H1 (cell line): Measurements from ENCODE around the gene IL18RAP. TPM values are rescaled to one million over a fixed set of nuclear protein-coding genes. Genes with fewer than 3 reads are reported as not detected.

Experiments
- CTCF ChIA-PET: fragments of 300-600 bp; sonication (Branson Sonifier 250); formaldehyde crosslinking; loops from one replicate; lab custom pipeline; 2021; ENCODE audit not compliant: partially characterized antibody; lab: Charles Lee
- POLR2A ChIA-PET: fragments of 300-600 bp; sonication (Branson Sonifier 250); formaldehyde crosslinking; loops from one replicate; lab custom pipeline; 2021; ENCODE audit warnings: inconsistent platforms; ENCODE audit not compliant: partially characterized antibody; lab: Charles Lee
- DNase-seq, 2 experiments: peaks; one replicate each; pipeline versions ENCODE4 v3.0.0 to v3.0.0-alpha.2; 2010 to 2022; ENCODE audit warnings: low spot score in 2 of 2, low read depth in 1 of 2, mixed read lengths in 1 of 2
- FAIRE-seq: peaks from 2 replicates; lab custom pipeline; 2011; peaks lifted over from hg19 to GRCh38; lab: Jason Lieb, UNC
- H2AFZ ChIP-seq: 2 replicates; pipeline ENCODE4 v1.8.1; 2012; ENCODE audit warnings: low read length, inconsistent platforms
- H2AK5ac ChIP-seq: 2 replicates; pipeline ENCODE4 v1.6.1; 2013; ENCODE audit warnings: low read depth, low read length
- H2BK120ac ChIP-seq: replicated peaks from 2 replicates; pipeline ENCODE3; 2013; ENCODE audit warnings: low read depth, low read length, inconsistent platforms
- H2BK12ac ChIP-seq: 2 replicates; pipeline ENCODE4 v1.6.1; 2013; ENCODE audit warnings: low read depth, low read length
- H2BK15ac ChIP-seq: 2 replicates; pipeline ENCODE4 v1.6.1; 2013; ENCODE audit warnings: low read length
- H2BK20ac ChIP-seq: 2 replicates; pipeline ENCODE4 v1.6.1; 2013; ENCODE audit warnings: low read length
- H2BK5ac ChIP-seq: 2 replicates; pipeline ENCODE4 v1.6.1; 2013; ENCODE audit warnings: low read depth, low read length
- H3K14ac ChIP-seq: 2 replicates; pipeline ENCODE4 v1.6.1; 2013; ENCODE audit warnings: inconsistent platforms; ENCODE audit not compliant: insufficient read length
- H3K18ac ChIP-seq: 2 replicates; pipeline ENCODE4 v1.6.1; 2013; ENCODE audit warnings: low read length; ENCODE audit errors: extremely low read depth
- H3K23ac ChIP-seq: 2 replicates; pipeline ENCODE4 v1.6.1; 2013; ENCODE audit warnings: inconsistent platforms; ENCODE audit not compliant: insufficient read length
- H3K23me2 ChIP-seq: 2 replicates; pipeline ENCODE4 v1.6.1; 2013; ENCODE audit warnings: low read depth, low read length
- H3K27ac ChIP-seq: 2 replicates; pipeline ENCODE4 v1.6.1; 2011; ENCODE audit warnings: low read depth, low read length, inconsistent platforms
- H3K27me3 ChIP-seq, 4 experiments: replicated peaks in 1 of 4; 1 replicate in 1 of 4; 2 replicates in 3 of 4; pipeline versions ENCODE4 v1.6.1 to v1.8.1; 2011 to 2013; ENCODE audit warnings: low read length in 3 of 4, mild to moderate bottlenecking in 3 of 4, inconsistent platforms in 2 of 4, mixed read lengths in 2 of 4, moderate library complexity in 1 of 4; ENCODE audit not compliant: control insufficient read depth in 3 of 4, insufficient read depth in 3 of 4; ENCODE audit errors: extremely low read depth in 1 of 4
- H3K36me3 ChIP-seq, 4 experiments: 2 replicates each; pipeline versions ENCODE4 v1.6.1 to v1.8.1; 2011 to 2013; ENCODE audit warnings: mild to moderate bottlenecking in 4 of 4, low read length in 3 of 4, moderate library complexity in 2 of 4, control low read depth in 1 of 4, inconsistent platforms in 1 of 4; ENCODE audit not compliant: insufficient read depth in 4 of 4, control insufficient read depth in 2 of 4
- H3K4ac ChIP-seq: replicated peaks from 2 replicates; pipeline ENCODE3; 2013; ENCODE audit warnings: low read length, low read depth, mixed read lengths, inconsistent platforms; ENCODE audit not compliant: insufficient read length
- H3K4me1 ChIP-seq, 4 experiments: replicated peaks in 1 of 4; 1 replicate in 1 of 4; 2 replicates in 3 of 4; pipeline versions ENCODE4 v1.6.1 to v1.8.1; 2011 to 2013; ENCODE audit warnings: low read length in 3 of 4, inconsistent platforms in 2 of 4, mixed read lengths in 1 of 4; ENCODE audit not compliant: insufficient read depth in 4 of 4, control insufficient read depth in 3 of 4
- H3K4me2 ChIP-seq, 2 experiments: 2 replicates each; pipeline versions ENCODE4 v1.6.1 to v1.8.1; 2011 to 2013; ENCODE audit warnings: low read depth in 2 of 2, low read length in 2 of 2, control low read depth in 1 of 2, inconsistent platforms in 1 of 2, mild to moderate bottlenecking in 1 of 2; ENCODE audit not compliant: insufficient read depth in 1 of 2
- H3K4me3 ChIP-seq, 4 experiments: fragments of 200-600, 300-600 bp in 1 of 4; sonication (generic), shearing (Covaris generic), sonication (Bioruptor Twin) in 1 of 4; 2 replicates each; pipeline versions ENCODE4 v1.5.1 to v1.8.1; 2011 to 2016; ENCODE audit warnings: low read length in 4 of 4, low read depth in 3 of 4, control low read depth in 2 of 4, inconsistent platforms in 2 of 4, mild to moderate bottlenecking in 2 of 4, mixed read lengths in 1 of 4, moderate library complexity in 1 of 4; ENCODE audit not compliant: insufficient read depth in 2 of 4; ENCODE audit errors: extremely low read depth in 1 of 4
- H3K56ac ChIP-seq: replicated peaks from 2 replicates; pipeline ENCODE3; 2013; ENCODE audit warnings: low read depth, mild to moderate bottlenecking, mixed read lengths, low read length, inconsistent platforms; ENCODE audit not compliant: insufficient read length
- H3K79me1 ChIP-seq: 2 replicates; pipeline ENCODE4 v1.6.1; 2013; ENCODE audit warnings: low read depth, low read length, control low read depth
- H3K79me2 ChIP-seq, 2 experiments: 2 replicates each; pipeline versions ENCODE4 v1.6.1 to v1.8.1; 2012 to 2013; ENCODE audit warnings: low read length in 2 of 2, mild to moderate bottlenecking in 2 of 2, inconsistent platforms in 1 of 2; ENCODE audit not compliant: insufficient read depth in 2 of 2, control insufficient read depth in 1 of 2
- H3K9ac ChIP-seq, 4 experiments: replicated peaks in 1 of 4; 1 replicate in 1 of 4; 2 replicates in 3 of 4; pipeline versions ENCODE4 v1.6.1 to v1.8.1; 2011 to 2013; ENCODE audit warnings: low read depth in 3 of 4, low read length in 3 of 4, control low read depth in 2 of 4, mild to moderate bottlenecking in 2 of 4, moderate library complexity in 2 of 4, inconsistent platforms in 1 of 4; ENCODE audit errors: extremely low read depth in 1 of 4
- H3K9me3 ChIP-seq, 2 experiments: 2 replicates each; pipeline versions ENCODE4 v1.6.1 to v1.8.1; 2012 to 2013; ENCODE audit warnings: mild to moderate bottlenecking in 2 of 2, moderate library complexity in 2 of 2, control low read depth in 1 of 2, inconsistent platforms in 1 of 2, low read depth in 1 of 2, low read length in 1 of 2, mixed read lengths in 1 of 2; ENCODE audit not compliant: insufficient read depth in 2 of 2
- H4K20me1 ChIP-seq, 2 experiments: replicated peaks in 1 of 2; 2 replicates each; pipeline versions ENCODE3 to v1.8.1; 2011 to 2013; ENCODE audit warnings: inconsistent platforms in 2 of 2, low read length in 2 of 2, mild to moderate bottlenecking in 1 of 2; ENCODE audit not compliant: insufficient read depth in 2 of 2, control insufficient read depth in 1 of 2
- H4K5ac ChIP-seq: 2 replicates; pipeline ENCODE4 v1.6.1; 2013; ENCODE audit warnings: low read length, low read depth, mixed read lengths, inconsistent platforms; ENCODE audit not compliant: insufficient read length
- H4K8ac ChIP-seq: 2 replicates; pipeline ENCODE4 v1.8.0; 2013; ENCODE audit warnings: mild to moderate bottlenecking, moderate library complexity, low read length, inconsistent platforms; ENCODE audit not compliant: insufficient read depth; ENCODE audit errors: extremely low read depth
- H4K91ac ChIP-seq: replicated peaks from 2 replicates; pipeline ENCODE3; 2013; ENCODE audit warnings: low read length, mixed read lengths, inconsistent platforms; ENCODE audit not compliant: insufficient read length
- FOSL1 ChIP-seq: IDR thresholded peaks from 2 replicates; pipeline ENCODE4 v1.6.1; 2011; ENCODE audit warnings: mild to moderate bottlenecking, low read depth, low read length, moderate library complexity; ENCODE audit not compliant: insufficient read depth
- KDM4A ChIP-seq: IDR thresholded peaks from one replicate; pipeline ENCODE4 v1.7.1; 2012; ENCODE audit warnings: low read depth, mild to moderate bottlenecking, moderate library complexity, low read length, inconsistent platforms; ENCODE audit not compliant: severe bottlenecking
- RAD21 ChIP-seq, 2 experiments: IDR thresholded peaks in 1 of 2; conservative IDR thresholded peaks in 1 of 2; 2 replicates each; pipeline ENCODE4 v1.6.1; 2011; ENCODE audit warnings: low read depth in 2 of 2, low read length in 2 of 2, improper control_type of control experiment in 1 of 2, inconsistent platforms in 1 of 2, mild to moderate bottlenecking in 1 of 2, moderate library complexity in 1 of 2
- WGBS, 2 experiments: shearing (Covaris generic) in 1 of 2; methylation state at CpG; one replicate each; pipeline versions ENCODE4 v1.1.6 to v1.1.7; 2013 to 2015; ENCODE audit warnings: low lambda C conversion rate in 2 of 2, mixed read lengths in 2 of 2, inconsistent platforms in 1 of 2, low coverage in 1 of 2, missing lambda C conversion rate in 1 of 2; ENCODE audit not compliant: insufficient replicate concordance in 2 of 2, insufficient coverage in 1 of 2, insufficient read length in 1 of 2; ENCODE audit errors: extremely low coverage in 1 of 2, missing lambda C conversion rate in 1 of 2; 5-methylcytosine and 5-hydroxymethylcytosine counted together
- polyA plus RNA-seq, 7 experiments: library from polyadenylated mRNA; depleted of rRNA in 3 of 7; stranded (reverse) in 5 of 7; unstranded in 2 of 7; fragments of >200 nt in 5 of 7; fragments of 200-250 nt in 2 of 7; gene quantifications; 1 replicate in 5 of 7; 2 replicates in 1 of 7; 4 replicates in 1 of 7; pipeline versions ENCODE4 v1.2.1 to v1.2.3, GENCODE V29; 2011 to 2013; ENCODE audit warnings: missing spikeins in 2 of 7, mixed read lengths in 2 of 7
- total RNA-seq: library from RNA; stranded (reverse); fragmentation: NEBNext Ultra II Directional; extraction: Animal tissue kit (Norgen Biotek cat#: 25700); gene quantifications from 2 replicates; pipeline ENCODE4 v1.2.1, GENCODE V29; 2021
- TF ChIP-seq, protein P1 (sequence below), 3 experiments: IDR thresholded peaks; 1 replicate in 2 of 3; 2 replicates in 1 of 3; pipeline versions ENCODE4 v1.5.1 to v1.6.1; 2011; ENCODE audit warnings: low read length in 3 of 3, mild to moderate bottlenecking in 3 of 3, inconsistent platforms in 2 of 3, low read depth in 1 of 3, moderate library complexity in 1 of 3; ENCODE audit not compliant: insufficient read depth in 1 of 3; ENCODE audit errors: control extremely low read depth in 1 of 3
- TF ChIP-seq, protein P2 (sequence below): IDR thresholded peaks from 2 replicates; pipeline ENCODE4 v1.6.1; 2012; ENCODE audit warnings: inconsistent platforms

IL18RAP gene
- total and polyA plus RNA-seq, 2 of the 8 experiments (the other 6 are each of a cell fraction or from before 2014, with no cell fraction given), result not detected

DNA sequence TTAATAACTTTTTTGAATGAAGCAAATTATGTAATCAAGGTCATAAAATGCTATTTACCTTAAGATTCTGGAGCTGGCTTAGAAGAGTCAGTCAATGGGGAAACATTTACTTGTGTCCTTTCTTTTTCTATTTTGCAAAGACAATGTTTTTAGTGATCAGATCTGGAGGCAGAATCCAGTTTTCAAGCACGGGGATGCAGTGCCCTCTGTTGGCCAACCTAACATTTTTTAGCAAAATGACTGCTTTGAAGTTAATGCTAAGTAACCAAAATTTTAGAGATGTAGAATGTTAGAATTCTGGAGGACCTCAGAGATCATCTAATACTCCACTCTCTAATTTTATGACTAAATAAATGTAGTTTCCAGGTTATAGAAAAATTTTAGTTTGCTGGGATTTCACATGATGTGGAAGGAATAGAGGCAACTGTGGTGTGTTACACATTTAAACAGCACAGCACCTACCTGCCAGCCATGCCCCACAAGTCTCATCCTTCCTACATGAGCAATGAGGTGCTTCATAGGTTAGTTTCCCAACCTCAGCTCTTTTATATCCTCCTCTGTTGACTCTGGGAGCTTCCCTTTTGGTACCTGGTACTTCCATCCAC lies 26.5 kb downstream of the IL18RAP start:
- no peak overlapping the region for H2BK20ac ChIP-seq
- H3K36me3 ChIP-seq, result no peaks in the 10 kb centered on the region
- H3K79me2 ChIP-seq, result no peaks in the 10 kb centered on the region
- H4K20me1 ChIP-seq, result no peaks in the 10 kb centered on the region
- no peaks in the 10 kb centered on the region for H3K23me2 ChIP-seq
- H2BK5ac ChIP-seq, result no peak overlapping the region
- FAIRE-seq (no peak), DNase-seq (peak in 1 of 2 experiments; percentile 62)
- H2AFZ ChIP-seq, result no peak overlapping the region
- H3K4ac ChIP-seq, result no peak overlapping the region
- no peak overlapping the region for H4K8ac ChIP-seq
- H2BK12ac ChIP-seq, result no peak overlapping the region
- no peak overlapping the region for H2BK15ac ChIP-seq
- WGBS, 2 experiments, result 0% methylated on average over 1 of the region's 1 CpG; no CpG with 5 or more reads in 1 of the 2 experiments
- H3K27ac ChIP-seq, result no peak overlapping the region
- H3K23ac ChIP-seq, result no peak overlapping the region
- H3K9ac ChIP-seq, result no peak overlapping the region
- no peaks in the 10 kb centered on the region for H3K27me3 ChIP-seq
- H3K9me3 ChIP-seq, result no peaks in the 10 kb centered on the region; a peak in 1 of 4 replicates
- H3K56ac ChIP-seq, result no peak overlapping the region
- no peak overlapping the region for H3K14ac ChIP-seq
- no peak overlapping the region for H2AK5ac ChIP-seq
- no peak overlapping the region for H3K4me2 ChIP-seq
- H3K4me1 ChIP-seq, result no peaks in the 10 kb centered on the region
- no peak overlapping the region for H4K5ac ChIP-seq
- H3K79me1 ChIP-seq, result no peaks in the 10 kb centered on the region
- H2BK120ac ChIP-seq, result no peak overlapping the region
- ChIA-PET POLR2A (no interaction called here), CTCF (interaction anchor here (0.6 to 3.3 kb wide), 14 partner anchors 10 to 429 kb away, joined by 3 to 24 read pairs (median 4); no protein-coding TSS in a partner anchor)
- H3K18ac ChIP-seq, result no peak overlapping the region
- no peak overlapping the region for H4K91ac ChIP-seq
- TF ChIP-seq, protein P1, sequence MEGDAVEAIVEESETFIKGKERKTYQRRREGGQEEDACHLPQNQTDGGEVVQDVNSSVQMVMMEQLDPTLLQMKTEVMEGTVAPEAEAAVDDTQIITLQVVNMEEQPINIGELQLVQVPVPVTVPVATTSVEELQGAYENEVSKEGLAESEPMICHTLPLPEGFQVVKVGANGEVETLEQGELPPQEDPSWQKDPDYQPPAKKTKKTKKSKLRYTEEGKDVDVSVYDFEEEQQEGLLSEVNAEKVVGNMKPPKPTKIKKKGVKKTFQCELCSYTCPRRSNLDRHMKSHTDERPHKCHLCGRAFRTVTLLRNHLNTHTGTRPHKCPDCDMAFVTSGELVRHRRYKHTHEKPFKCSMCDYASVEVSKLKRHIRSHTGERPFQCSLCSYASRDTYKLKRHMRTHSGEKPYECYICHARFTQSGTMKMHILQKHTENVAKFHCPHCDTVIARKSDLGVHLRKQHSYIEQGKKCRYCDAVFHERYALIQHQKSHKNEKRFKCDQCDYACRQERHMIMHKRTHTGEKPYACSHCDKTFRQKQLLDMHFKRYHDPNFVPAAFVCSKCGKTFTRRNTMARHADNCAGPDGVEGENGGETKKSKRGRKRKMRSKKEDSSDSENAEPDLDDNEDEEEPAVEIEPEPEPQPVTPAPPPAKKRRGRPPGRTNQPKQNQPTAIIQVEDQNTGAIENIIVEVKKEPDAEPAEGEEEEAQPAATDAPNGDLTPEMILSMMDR (IDR thresholded peaks at IDR 0.05; ENCODE audit: control extremely low read depth in 1 of 3, insufficient read depth in 1 of 3, low read depth in 1 of 3, low read length in 3 of 3), result peak in 2 of 3 experiments; percentile 54 to 59; a peak in 3 of 4 replicates
- TF ChIP-seq, protein P2, sequence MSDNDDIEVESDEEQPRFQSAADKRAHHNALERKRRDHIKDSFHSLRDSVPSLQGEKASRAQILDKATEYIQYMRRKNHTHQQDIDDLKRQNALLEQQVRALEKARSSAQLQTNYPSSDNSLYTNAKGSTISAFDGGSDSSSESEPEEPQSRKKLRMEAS, result no peak
- peak; percentile 83 for TF ChIP-seq RAD21 (IDR thresholded peaks at IDR 0.05 in 1 of 2, conservative IDR thresholded peaks at IDR 0.05 in 1 of 2; ENCODE audit: low read depth in 2 of 2, low read length in 2 of 2)
- TF ChIP-seq FOSL1, result no peak
- TF ChIP-seq KDM4A, result no peak
- no peak overlapping the region for H3K4me3 ChIP-seq
